GM12878 (cell line): ENCODE results near the gene UQCC2. TPM values are rescaled to one million over a fixed set of nuclear protein-coding genes. Genes with fewer than 3 reads are reported as not detected.

Experiments
- ATAC-seq: fragments of 200-7000 bp; cut with Tn5 transposase; 3 replicates; pipeline ENCODE4 v1.9.1; 2020; ENCODE audit warnings: mild to moderate bottlenecking, moderate library complexity
- BruUV-seq: library from RNA; stranded (reverse); fragments of 400-500 nt; replicated peaks from 2 replicates; lab custom pipeline; 2021; lab: Mats Ljungman, UMichigan
- CTCF ChIA-PET: fragments of 300-600 bp; sonication (Branson Sonifier 250); formaldehyde crosslinking; extraction: SDS; loops from one replicate; lab custom pipeline; 2021; ENCODE audit warnings: inconsistent platforms; lab: Yijun Ruan, JAX
- POLR2A ChIA-PET: fragments of 350-600 bp; formaldehyde crosslinking; extraction: SDS; loops from one replicate; lab custom pipeline; 2021; ENCODE audit warnings: inconsistent platforms; lab: Charles Lee
- RAD21 ChIA-PET: fragments of 300-600 bp; sonication (Branson Sonifier 250); formaldehyde crosslinking; loops from one replicate; lab custom pipeline; 2023; ENCODE audit warnings: antibody characterized with exemption; ENCODE audit not compliant: unreplicated experiment; lab: Charles Lee
- SMC1A ChIA-PET: fragments of 300-600 bp; sonication (Branson Sonifier 250); formaldehyde crosslinking; loops from one replicate; lab custom pipeline; 2023; ENCODE audit not compliant: unreplicated experiment, uncharacterized antibody; lab: Charles Lee
- DNase-seq: peaks from one replicate; pipeline ENCODE4 v3.0.0-alpha.2; 2011; ENCODE audit warnings: low read depth, low spot score
- FAIRE-seq: peaks from 3 replicates; lab custom pipeline; 2011; peaks lifted over from hg19 to GRCh38; lab: Jason Lieb, UNC
- H2AFZ ChIP-seq: 2 replicates; pipeline ENCODE4 v1.6.0; 2011; ENCODE audit warnings: low read depth, low read length, control low read depth; ENCODE audit not compliant: control insufficient read depth
- H3K27ac ChIP-seq: 2 replicates; pipeline ENCODE4 v1.5.1; 2011; ENCODE audit warnings: control low read depth; ENCODE audit not compliant: control insufficient read depth, insufficient read depth
- H3K27me3 ChIP-seq, 2 experiments: replicated peaks in 1 of 2; 2 replicates each; pipeline versions ENCODE4 v1.6.0 to v1.6.1; 2011; ENCODE audit warnings: low read length in 1 of 2; ENCODE audit not compliant: control insufficient read depth in 2 of 2, insufficient read depth in 2 of 2
- H3K36me3 ChIP-seq, 2 experiments: 2 replicates each; pipeline ENCODE4 v1.5.1; 2011; ENCODE audit warnings: low read length in 1 of 2; ENCODE audit not compliant: control insufficient read depth in 2 of 2, insufficient read depth in 2 of 2
- H3K4me1 ChIP-seq: 2 replicates; pipeline ENCODE4 v1.6.1; 2011; ENCODE audit warnings: mild to moderate bottlenecking, low read length, moderate library complexity, mixed read lengths; ENCODE audit not compliant: control insufficient read depth, insufficient read depth
- H3K4me2 ChIP-seq: 2 replicates; pipeline ENCODE4 v1.6.0; 2011; ENCODE audit warnings: control low read depth; ENCODE audit not compliant: control insufficient read depth, insufficient read depth
- H3K4me3 ChIP-seq: fragments of 200-600 bp; sonication (generic); 2 replicates; pipeline ENCODE4 v1.5.1; 2016
- H3K79me2 ChIP-seq: 2 replicates; pipeline ENCODE4 v1.6.0; 2011; ENCODE audit warnings: low read length; ENCODE audit not compliant: control insufficient read depth, insufficient read depth
- H3K9ac ChIP-seq: 2 replicates; pipeline ENCODE4 v1.8.0; 2011; ENCODE audit warnings: low read length, control low read depth, mixed read lengths; ENCODE audit not compliant: control insufficient read depth, insufficient read depth
- H3K9me3 ChIP-seq: replicated peaks from 3 replicates; pipeline ENCODE4 v1.5.1; 2011; ENCODE audit warnings: mild to moderate bottlenecking, low read length; ENCODE audit not compliant: control insufficient read depth, insufficient read depth
- H4K20me1 ChIP-seq: 2 replicates; pipeline ENCODE4 v1.6.0; 2011; ENCODE audit not compliant: control insufficient read depth, insufficient read depth
- CEBPB ChIP-seq, 2 experiments: fragments of 150-350 bp in 1 of 2; IDR thresholded peaks; 2 replicates each; pipeline ENCODE4 v1.6.1; 2012 to 2014; ENCODE audit warnings: low read depth in 2 of 2, low read length in 2 of 2, borderline replicate concordance in 1 of 2, inconsistent platforms in 1 of 2
- HDAC6 ChIP-seq: fragments of 200-600 bp; sonication (generic); IDR thresholded peaks from one replicate; pipeline ENCODE4 v1.8.0; 2017; ENCODE audit warnings: antibody characterized with exemption; ENCODE audit not compliant: unreplicated experiment
- NFXL1 ChIP-seq: fragments of 450-650 bp; IDR thresholded peaks from 2 replicates; pipeline ENCODE4 v1.6.1; 2017; ENCODE audit warnings: antibody characterized with exemption, mild to moderate bottlenecking, borderline replicate concordance
- POLR2A ChIP-seq: IDR thresholded peaks from 2 replicates; pipeline ENCODE4 v1.6.1; 2011; ENCODE audit warnings: low read depth, mild to moderate bottlenecking, low read length
- POLR2AphosphoS2 ChIP-seq: IDR thresholded peaks from 2 replicates; pipeline ENCODE4 v1.6.1; 2011; ENCODE audit warnings: low read depth, mild to moderate bottlenecking, low read length, improper control_type of control experiment, moderate library complexity
- RELA ChIP-seq: fragments of 450-650 bp; IDR thresholded peaks from 2 replicates; pipeline ENCODE4 v1.8.0; 2014; ENCODE audit warnings: borderline replicate concordance; ENCODE audit not compliant: partially characterized antibody
- TARDBP ChIP-seq: IDR thresholded peaks from 2 replicates; pipeline ENCODE4 v1.6.1; 2016; ENCODE audit warnings: borderline replicate concordance
- ZBED1 ChIP-seq: IDR thresholded peaks from 2 replicates; pipeline ENCODE4 v1.6.1; 2016; ENCODE audit warnings: borderline replicate concordance
- ZBTB11 ChIP-seq: fragments of 450-650 bp; formaldehyde crosslinking; IDR thresholded peaks from 2 replicates; pipeline ENCODE4 v1.5.0; 2022; ENCODE audit warnings: mild to moderate bottlenecking, missing genetic modification characterization
- WGBS: methylation state at CpG from one replicate; pipeline ENCODE4 v1.1.6; 2016; ENCODE audit warnings: low lambda C conversion rate; ENCODE audit not compliant: insufficient replicate concordance, insufficient coverage; ENCODE audit errors: missing lambda C conversion rate; 5-methylcytosine and 5-hydroxymethylcytosine counted together
- in situ Hi-C: fragments of 300-500 bp; cut with MboI; formaldehyde crosslinking; loops from 9 replicates; pipeline ENCODE4 v1.14.3; 2018; ENCODE audit warnings: mixed read lengths
- intact Hi-C: fragments of 100-400 bp; cut with micrococcal nuclease; formaldehyde crosslinking; loops from one replicate; pipeline ENCODE4 v1.14.2; 2022; ENCODE audit not compliant: unreplicated experiment
- polyA plus RNA-seq, 11 experiments: library from polyadenylated mRNA; depleted of rRNA in 4 of 11; unstranded in 6 of 11; stranded (reverse) in 5 of 11; fragments of >200 nt; fragmentation: Nextera tagmentation in 4 of 11; fragmentation: Illumina TruSeq in 1 of 11; extraction: Ambion mirVana in 4 of 11; extraction: Trizol in 1 of 11; gene quantifications; 1 replicate in 1 of 11; 2 replicates in 10 of 11; pipeline versions ENCODE4 v1.2.1 to v1.2.3, GENCODE V29; 2011 to 2016; ENCODE audit warnings: inconsistent platforms in 2 of 11, missing spikeins in 2 of 11, low read depth in 1 of 11
- total RNA-seq, 4 experiments: library from RNA; depleted of rRNA in 3 of 4; stranded (reverse); fragments of >200 nt in 3 of 4; fragmentation: Illumina TruSeq in 1 of 4; extraction: Trizol in 1 of 4; gene quantifications; 2 replicates each; pipeline versions ENCODE4 v1.2.1 to v1.2.3, GENCODE V29; 2013 to 2021

Gene UQCC2
- total and polyA plus RNA-seq, 10 of the 15 experiments (the other 5 are each of a cell fraction or from before 2014, with no cell fraction given): 40.6 to 478 (median 71.2) TPM

GRCh38 chr6:33679761-33680160, 31.7 kb downstream of the UQCC2 start (continued):
- TF ChIP-seq ZBTB11 (no peak), POLR2AphosphoS2 (no peak)

- Histone ChIP-seq H3K79me2 (no peaks in the 10 kb centered on the region), H3K4me3 (no peak overlapping the region), H3K36me3 (peaks cover 14 to 21% of the 10 kb centered on the region in 2 experiments; a peak in 3 of 4 replicates), H4K20me1 (no peaks in the 10 kb centered on the region), H3K27me3 (no peaks in the 10 kb centered on the region), H3K9ac (no peak overlapping the region), H3K4me2 (no peak overlapping the region), H3K27ac (no peak overlapping the region), H2AFZ (no peak overlapping the region), H3K4me1 (no peaks in the 10 kb centered on the region), H3K9me3 (no peaks in the 10 kb centered on the region)
- no peak for FAIRE-seq
- TF ChIP-seq POLR2A: no peak
- TF ChIP-seq HDAC6: no peak
- TF ChIP-seq ZBED1: no peak
- TF ChIP-seq TARDBP: no peak
- TF ChIP-seq RELA: no peak
- no peak for TF ChIP-seq NFXL1
- TF ChIP-seq CEBPB (IDR thresholded peaks at IDR 0.05; ENCODE audit: borderline replicate concordance in 1 of 2, low read depth in 2 of 2, low read length in 2 of 2): no peak
- POLR2A ChIA-PET: no interaction called here
- in situ Hi-C loops: no loop called here
- DNase-seq: no peak
- no TSS peak for BruUV-seq
- RAD21 ChIA-PET: no interaction called here
- 77% methylated on average over 12 of the region's 12 CpGs for WGBS
- no peak for ATAC-seq
- intact Hi-C loops: no loop called here
- CTCF ChIA-PET: no interaction called here
- SMC1A ChIA-PET: no interaction called here
These were observed 32.5 kb downstream of the UQCC2 start for GRCh38 chr6:33678932-33679490.
